ENCODE measurements around the gene CTNNA1.

GRCh38 chr5:138849882-138850281, 96.7 kb downstream of the CTNNA1 start:
- TF ChIP-seq POLR2A (IDR thresholded peaks at IDR 0.05; ENCODE audit: low read depth, low read length) (no peak), POLR2AphosphoS5 (IDR thresholded peaks at IDR 0.05; ENCODE audit: low read depth, low read length) (no peak)

Measured in GM12892 (cell line).